ENCODE measurements around the gene HMBS.

Gene HMBS

GRCh38 chr11:119103793-119104192, 19.1 kb downstream of the HMBS start:
- Histone ChIP-seq H3K4me3 (ENCODE audit: low read depth in 1 of 2, low read length in 2 of 2) (no peak overlapping the region), H3K9me3 (ENCODE audit: control insufficient read depth in 1 of 2, low read length in 2 of 2) (no peaks in the 10 kb centered on the region), H3K4me1 (ENCODE audit: control insufficient read depth in 1 of 2, insufficient read depth in 2 of 2, low read length in 2 of 2) (peaks cover 23 to 43% of the 10 kb centered on the region in 2 donors), H3K27me3 (ENCODE audit: low read depth, low read length) (no peaks in the 10 kb centered on the region), H3K36me3 (ENCODE audit: control insufficient read depth in 1 of 2, insufficient read depth in 2 of 2, low read length in 2 of 2) (peaks cover 0 to 6% of the 10 kb centered on the region in 2 donors), H3K27ac (ENCODE audit: low read length) (no peak overlapping the region)

GRCh38 chr11:119106564-119107537, 22.2 kb downstream of the HMBS start, which contains the start of gene C2CD2L:
TSS of gene C2CD2L (plus strand) at chr11:119107344. CDS start at chr11:119107742, 398 bp downstream.
- no peaks in the 10 kb centered on the region for H3K27me3 ChIP-seq (ENCODE audit: low read depth, low read length)
- peaks cover 24 to 35% of the 10 kb centered on the region in 2 donors for H3K4me1 ChIP-seq (ENCODE audit: control insufficient read depth in 1 of 2, insufficient read depth in 2 of 2, low read length in 2 of 2)
- H3K4me3 ChIP-seq (ENCODE audit: low read depth in 1 of 2, low read length in 2 of 2), result peak within 1 kb of the TSS; percentile 88 to 94
- no peaks in the 10 kb centered on the region for H3K9me3 ChIP-seq (ENCODE audit: control insufficient read depth in 1 of 2, low read length in 2 of 2)
- H3K36me3 ChIP-seq (ENCODE audit: control insufficient read depth in 1 of 2, insufficient read depth in 2 of 2, low read length in 2 of 2), result peaks cover 6 to 16% of the 10 kb centered on the region in 2 donors
- peak within 1 kb of the TSS; percentile 92 for H3K27ac ChIP-seq (ENCODE audit: low read length)

DNA sequence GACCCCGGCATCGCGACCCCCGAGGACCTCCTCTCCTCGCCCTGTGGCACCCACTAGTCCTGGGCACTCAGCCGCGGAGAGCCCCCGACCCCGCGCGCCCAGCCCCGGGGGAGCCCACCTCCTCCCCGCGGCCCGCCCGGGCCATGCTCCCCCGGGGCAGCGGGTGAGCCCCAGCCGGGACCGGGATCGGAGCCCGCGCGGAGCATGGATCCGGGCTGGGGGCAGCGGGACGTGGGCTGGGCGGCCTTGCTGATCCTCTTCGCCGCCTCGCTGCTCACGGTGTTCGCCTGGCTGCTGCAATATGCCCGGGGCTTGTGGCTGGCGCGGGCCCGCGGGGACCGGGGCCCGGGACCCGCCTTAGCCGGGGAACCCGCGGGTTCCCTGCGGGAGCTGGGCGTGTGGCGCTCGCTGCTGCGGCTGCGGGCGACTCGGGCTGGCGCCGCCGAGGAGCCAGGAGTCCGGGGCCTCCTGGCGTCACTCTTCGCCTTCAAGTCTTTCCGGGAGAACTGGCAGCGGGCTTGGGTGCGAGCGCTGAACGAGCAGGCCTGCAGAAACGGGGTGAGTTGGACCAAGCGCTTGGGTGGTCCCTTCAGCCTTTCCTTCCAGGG, 23.0 kb downstream of the HMBS start:
- Histone ChIP-seq H3K36me3 (ENCODE audit: control insufficient read depth in 1 of 2, insufficient read depth in 2 of 2, low read length in 2 of 2) (peaks cover 9 to 22% of the 10 kb centered on the region in 2 donors), H3K4me3 (ENCODE audit: low read depth in 1 of 2, low read length in 2 of 2) (peak overlapping the region; percentile 88 to 94), H3K9me3 (ENCODE audit: control insufficient read depth in 1 of 2, low read length in 2 of 2) (no peaks in the 10 kb centered on the region), H3K27me3 (ENCODE audit: low read depth, low read length) (no peaks in the 10 kb centered on the region), H3K27ac (ENCODE audit: low read length) (peak overlapping the region; percentile 43), H3K4me1 (ENCODE audit: control insufficient read depth in 1 of 2, insufficient read depth in 2 of 2, low read length in 2 of 2) (peaks cover 24 to 35% of the 10 kb centered on the region in 2 donors)

DNA sequence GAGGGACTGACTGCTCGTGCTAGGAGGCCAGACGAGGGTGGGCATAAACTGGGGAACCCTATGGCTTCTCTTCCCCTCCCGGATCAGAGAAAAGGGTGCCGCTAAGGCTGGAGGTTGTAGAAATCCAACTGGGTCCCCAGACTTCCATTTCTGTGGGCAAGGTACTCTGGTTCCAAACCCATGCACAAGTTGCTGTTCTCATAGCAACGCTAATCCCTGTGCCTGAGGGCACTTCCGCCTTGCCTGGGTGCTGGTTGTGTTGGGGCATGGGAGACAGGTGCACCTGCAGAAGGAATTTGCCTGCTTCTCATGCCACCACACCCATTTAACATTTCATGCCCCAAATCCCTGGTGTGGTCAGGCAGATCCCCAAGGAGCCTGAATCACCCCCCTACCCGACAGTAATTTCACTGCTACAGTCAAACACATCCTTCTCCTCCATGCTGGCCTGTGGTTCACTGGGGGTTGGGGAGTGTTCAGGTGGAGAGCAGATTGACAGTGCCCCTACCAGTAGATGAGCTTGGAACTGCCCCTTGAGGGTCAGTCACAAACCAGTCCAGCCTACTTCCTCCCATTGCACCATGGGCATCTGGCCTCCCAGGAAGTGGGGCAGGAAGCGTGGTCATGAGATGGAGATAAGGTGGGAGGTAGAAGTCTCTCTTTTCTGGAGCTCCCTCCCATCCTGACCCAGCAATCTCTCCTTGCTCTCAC, 23.6 kb downstream of the HMBS start:
- H3K4me3 ChIP-seq (ENCODE audit: low read depth in 1 of 2, low read length in 2 of 2), result peak overlapping the region; percentile 88 to 94
- peak overlapping the region; percentile 43 for H3K27ac ChIP-seq (ENCODE audit: low read length)
- H3K4me1 ChIP-seq (ENCODE audit: control insufficient read depth in 1 of 2, insufficient read depth in 2 of 2, low read length in 2 of 2), result peaks cover 24 to 30% of the 10 kb centered on the region in 2 donors
- H3K27me3 ChIP-seq (ENCODE audit: low read depth, low read length), result no peaks in the 10 kb centered on the region
- peaks cover 13 to 29% of the 10 kb centered on the region in 2 donors for H3K36me3 ChIP-seq (ENCODE audit: control insufficient read depth in 1 of 2, insufficient read depth in 2 of 2, low read length in 2 of 2)
- no peaks in the 10 kb centered on the region for H3K9me3 ChIP-seq (ENCODE audit: control insufficient read depth in 1 of 2, low read length in 2 of 2)

- no peaks in the 10 kb centered on the region for H3K9me3 ChIP-seq (ENCODE audit: control insufficient read depth in 1 of 2, low read length in 2 of 2)
- H3K27me3 ChIP-seq (ENCODE audit: low read depth, low read length), result no peaks in the 10 kb centered on the region
- no peak overlapping the region for H3K27ac ChIP-seq (ENCODE audit: low read length)
- H3K36me3 ChIP-seq (ENCODE audit: control insufficient read depth in 1 of 2, insufficient read depth in 2 of 2, low read length in 2 of 2), result peaks cover 18 to 34% of the 10 kb centered on the region in 2 donors
- peak overlapping the region; percentile 88 to 94 for H3K4me3 ChIP-seq (ENCODE audit: low read depth in 1 of 2, low read length in 2 of 2)
- H3K4me1 ChIP-seq (ENCODE audit: control insufficient read depth in 1 of 2, insufficient read depth in 2 of 2, low read length in 2 of 2), result peaks cover 24 to 30% of the 10 kb centered on the region in 2 donors
Observed at GRCh38 chr11:119108857-119109221, 24.2 kb downstream of the HMBS start.

DNA sequence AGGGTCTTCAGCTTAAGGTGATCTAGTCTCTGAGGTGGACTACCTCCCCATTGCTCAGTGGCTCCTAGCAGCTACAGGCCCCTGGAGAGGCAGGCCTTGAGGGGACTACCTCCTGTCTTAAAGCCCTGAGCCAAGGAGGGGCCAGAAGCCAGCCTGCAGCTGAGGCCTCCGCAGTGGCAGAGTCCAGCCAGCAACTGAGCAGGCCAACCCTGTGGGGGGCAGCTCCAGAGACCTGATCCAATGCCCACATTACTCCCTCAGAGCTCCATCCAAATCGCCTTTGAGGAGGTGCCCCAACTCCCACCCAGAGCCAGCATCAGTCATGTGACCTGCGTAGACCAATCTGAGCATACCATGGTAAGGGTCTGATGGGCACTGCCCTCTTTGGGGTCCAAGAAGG, 25.2 kb downstream of the HMBS start:
- H3K4me3 ChIP-seq (ENCODE audit: low read depth in 1 of 2, low read length in 2 of 2), result no peak overlapping the region
- H3K36me3 ChIP-seq (ENCODE audit: control insufficient read depth in 1 of 2, insufficient read depth in 2 of 2, low read length in 2 of 2), result peaks cover 24 to 43% of the 10 kb centered on the region in 2 donors
- H3K4me1 ChIP-seq (ENCODE audit: control insufficient read depth in 1 of 2, insufficient read depth in 2 of 2, low read length in 2 of 2), result peaks cover 24 to 30% of the 10 kb centered on the region in 2 donors
- no peaks in the 10 kb centered on the region for H3K27me3 ChIP-seq (ENCODE audit: low read depth, low read length)
- H3K9me3 ChIP-seq (ENCODE audit: control insufficient read depth in 1 of 2, low read length in 2 of 2), result no peaks in the 10 kb centered on the region
- no peak overlapping the region for H3K27ac ChIP-seq (ENCODE audit: low read length)

- H3K9me3 ChIP-seq (ENCODE audit: control insufficient read depth in 1 of 2, low read length in 2 of 2), result no peaks in the 10 kb centered on the region
- peaks cover 26 to 43% of the 10 kb centered on the region in 2 donors for H3K36me3 ChIP-seq (ENCODE audit: control insufficient read depth in 1 of 2, insufficient read depth in 2 of 2, low read length in 2 of 2)
- no peak overlapping the region for H3K27ac ChIP-seq (ENCODE audit: low read length)
- no peaks in the 10 kb centered on the region for H3K27me3 ChIP-seq (ENCODE audit: low read depth, low read length)
- H3K4me1 ChIP-seq (ENCODE audit: control insufficient read depth in 1 of 2, insufficient read depth in 2 of 2, low read length in 2 of 2), result peaks cover 24 to 30% of the 10 kb centered on the region in 2 donors
- no peak overlapping the region for H3K4me3 ChIP-seq (ENCODE audit: low read depth in 1 of 2, low read length in 2 of 2)
Observed at GRCh38 chr11:119110439-119110838, 25.8 kb downstream of the HMBS start.

GRCh38 chr11:119111361-119111925, 26.8 kb downstream of the HMBS start:
- peaks cover 22 to 23% of the 10 kb centered on the region in 2 donors for H3K4me1 ChIP-seq (ENCODE audit: control insufficient read depth in 1 of 2, insufficient read depth in 2 of 2, low read length in 2 of 2)
- H3K27ac ChIP-seq (ENCODE audit: low read length), result no peak overlapping the region
- H3K36me3 ChIP-seq (ENCODE audit: control insufficient read depth in 1 of 2, insufficient read depth in 2 of 2, low read length in 2 of 2), result peaks cover 35 to 48% of the 10 kb centered on the region in 2 donors
- H3K9me3 ChIP-seq (ENCODE audit: control insufficient read depth in 1 of 2, low read length in 2 of 2), result no peaks in the 10 kb centered on the region
- no peak overlapping the region for H3K4me3 ChIP-seq (ENCODE audit: low read depth in 1 of 2, low read length in 2 of 2)
- H3K27me3 ChIP-seq (ENCODE audit: low read depth, low read length), result no peaks in the 10 kb centered on the region

DNA sequence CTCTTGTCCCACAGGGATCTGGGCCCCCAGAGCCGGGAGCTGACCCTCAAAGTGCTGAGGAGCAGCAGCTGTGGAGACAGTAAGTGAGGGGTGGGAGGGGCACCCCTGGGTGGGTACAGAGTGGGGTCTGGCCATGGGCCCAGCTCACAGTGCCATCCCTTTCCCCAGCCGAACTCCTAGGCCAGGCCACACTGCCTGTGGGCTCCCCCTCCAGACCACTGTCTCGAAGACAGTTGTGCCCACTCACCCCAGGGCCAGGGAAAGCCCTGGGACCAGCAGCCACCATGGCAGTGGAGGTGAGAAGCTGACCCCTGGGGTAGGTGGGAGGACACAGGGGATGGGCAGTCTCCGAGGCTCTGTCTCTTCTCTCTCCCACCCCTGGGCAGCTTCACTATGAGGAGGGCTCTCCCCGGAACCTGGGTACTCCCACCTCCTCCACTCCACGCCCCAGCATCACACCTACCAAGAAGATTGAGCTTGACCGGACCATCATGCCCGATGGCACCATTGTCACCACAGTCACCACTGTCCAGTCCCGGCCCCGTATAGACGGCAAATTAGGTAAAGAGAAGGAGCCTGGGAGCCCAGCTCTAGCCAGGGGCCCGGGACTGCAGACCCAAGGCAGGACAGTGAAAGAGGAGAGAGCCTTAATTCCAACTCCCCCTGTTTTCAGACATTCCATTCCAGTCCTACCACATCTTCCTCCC, 27.8 kb downstream of the HMBS start:
- H3K27me3 ChIP-seq (ENCODE audit: low read depth, low read length), result no peaks in the 10 kb centered on the region
- H3K27ac ChIP-seq (ENCODE audit: low read length), result no peak overlapping the region
- peaks cover 17 to 18% of the 10 kb centered on the region in 2 donors for H3K4me1 ChIP-seq (ENCODE audit: control insufficient read depth in 1 of 2, insufficient read depth in 2 of 2, low read length in 2 of 2)
- peaks cover 36 to 48% of the 10 kb centered on the region in 2 donors for H3K36me3 ChIP-seq (ENCODE audit: control insufficient read depth in 1 of 2, insufficient read depth in 2 of 2, low read length in 2 of 2)
- H3K4me3 ChIP-seq (ENCODE audit: low read depth in 1 of 2, low read length in 2 of 2), result no peak overlapping the region
- no peaks in the 10 kb centered on the region for H3K9me3 ChIP-seq (ENCODE audit: control insufficient read depth in 1 of 2, low read length in 2 of 2)

GRCh38 chr11:119113716-119114115, 29.0 kb downstream of the HMBS start:
- H3K36me3 ChIP-seq (ENCODE audit: control insufficient read depth in 1 of 2, insufficient read depth in 2 of 2, low read length in 2 of 2), result peaks cover 36 to 48% of the 10 kb centered on the region in 2 donors
- H3K4me3 ChIP-seq (ENCODE audit: low read depth in 1 of 2, low read length in 2 of 2), result no peak overlapping the region
- H3K9me3 ChIP-seq (ENCODE audit: control insufficient read depth in 1 of 2, low read length in 2 of 2), result no peaks in the 10 kb centered on the region
- no peaks in the 10 kb centered on the region for H3K27me3 ChIP-seq (ENCODE audit: low read depth, low read length)
- H3K4me1 ChIP-seq (ENCODE audit: control insufficient read depth in 1 of 2, insufficient read depth in 2 of 2, low read length in 2 of 2), result peaks cover 7 to 11% of the 10 kb centered on the region in 2 donors
- H3K27ac ChIP-seq (ENCODE audit: low read length), result no peak overlapping the region
